HEK293T (cell line): ENCODE results near the gene PRDM12.
A peak's percentile ranks its signal among the peaks of the same experiment; 100 is the strongest.

ENCODE experiments used
- CTCF ChIA-PET: fragments of 350-600 bp; formaldehyde crosslinking; extraction: SDS; loops from one replicate; lab custom pipeline; 2021; ENCODE audit warnings: antibody characterized with exemption, inconsistent platforms; lab: Yijun Ruan, JAX
- POLR2A ChIA-PET: fragments of 350-600 bp; formaldehyde crosslinking; extraction: SDS; loops from one replicate; lab custom pipeline; 2020; ENCODE audit warnings: antibody characterized with exemption, inconsistent platforms; lab: Yijun Ruan, JAX
- DNase-seq: peaks from one replicate; pipeline ENCODE4 v3.0.0; 2012; ENCODE audit warnings: mixed read lengths; ENCODE audit errors: extremely low spot score
- ARNT ChIP-seq: fragments of 450-650 bp; IDR thresholded peaks from 2 replicates; pipeline ENCODE4 v1.6.1; 2017; ENCODE audit warnings: mild to moderate bottlenecking
- BHLHE40 ChIP-seq: fragments of 450-650 bp; IDR thresholded peaks from 2 replicates; pipeline ENCODE4 v1.6.1; 2016; ENCODE audit warnings: mild to moderate bottlenecking, moderate library complexity, borderline replicate concordance
- CTBP1 ChIP-seq: fragments of 450-650 bp; IDR thresholded peaks from 2 replicates; pipeline ENCODE4 v1.6.1; 2016; ENCODE audit warnings: borderline replicate concordance
- ELF4 ChIP-seq: fragments of 450-650 bp; IDR thresholded peaks from 2 replicates; pipeline ENCODE4 v1.6.1; 2017; ENCODE audit warnings: antibody characterized with exemption
- FOXA1 ChIP-seq: fragments of 450-650 bp; IDR thresholded peaks from 2 replicates; pipeline ENCODE4 v1.6.1; 2016; ENCODE audit warnings: mild to moderate bottlenecking
- FOXK2 ChIP-seq: fragments of 450-650 bp; IDR thresholded peaks from 2 replicates; pipeline ENCODE4 v1.6.1; 2016; ENCODE audit warnings: mild to moderate bottlenecking
- FOXM1 ChIP-seq: fragments of 450-650 bp; IDR thresholded peaks from 2 replicates; pipeline ENCODE4 v1.6.1; 2017; ENCODE audit warnings: mild to moderate bottlenecking, borderline replicate concordance
- HDGF ChIP-seq: fragments of 450-650 bp; IDR thresholded peaks from 2 replicates; pipeline ENCODE4 v1.6.1; 2017; ENCODE audit warnings: antibody characterized with exemption, borderline replicate concordance
- L3MBTL2 ChIP-seq: fragments of 450-650 bp; conservative IDR thresholded peaks from 2 replicates; pipeline ENCODE4 v1.6.1; 2016; ENCODE audit warnings: mild to moderate bottlenecking
- LEF1 ChIP-seq: fragments of 450-650 bp; IDR thresholded peaks from 2 replicates; pipeline ENCODE4 v1.6.1; 2017; ENCODE audit warnings: mild to moderate bottlenecking, borderline replicate concordance
- NFRKB ChIP-seq: fragments of 450-650 bp; IDR thresholded peaks from 2 replicates; pipeline ENCODE4 v1.6.1; 2016; ENCODE audit warnings: mild to moderate bottlenecking, moderate library complexity
- SP1 ChIP-seq: fragments of 450-650 bp; IDR thresholded peaks from 2 replicates; pipeline ENCODE4 v1.6.1; 2017
- SUZ12 ChIP-seq: fragments of 450-650 bp; IDR thresholded peaks from 2 replicates; pipeline ENCODE4 v1.6.1; 2016; ENCODE audit warnings: mild to moderate bottlenecking
- TARDBP ChIP-seq: fragments of 450-650 bp; IDR thresholded peaks from 2 replicates; pipeline ENCODE4 v1.6.1; 2016
- ZNF384 ChIP-seq: fragments of 450-650 bp; IDR thresholded peaks from 2 replicates; pipeline ENCODE4 v1.6.1; 2016
- TF ChIP-seq, protein P1 (sequence below): fragments of 450-650 bp; IDR thresholded peaks from 2 replicates; pipeline ENCODE4 v1.6.1; 2016

PRDM12 gene

DNA sequence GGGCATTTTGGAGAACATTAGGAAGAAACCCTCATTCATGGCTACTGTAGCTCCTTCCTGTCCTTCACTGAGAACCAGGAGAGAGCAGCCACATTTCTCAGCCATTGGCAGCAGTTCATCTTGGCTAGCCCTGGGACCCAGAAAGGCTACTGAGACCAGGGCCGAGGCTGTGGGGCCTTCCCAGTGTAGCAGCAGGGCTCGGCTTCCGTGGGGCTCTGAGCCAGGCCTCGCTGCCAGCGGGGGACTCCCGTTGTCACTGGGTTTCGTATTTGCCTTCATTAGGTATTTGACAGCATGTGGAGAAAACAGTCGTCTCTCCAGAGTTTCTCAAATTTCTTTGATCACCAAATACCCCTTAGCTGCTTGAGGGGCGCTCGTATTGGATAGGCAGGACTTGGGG lies 37.3 kb upstream of the PRDM12 start:
- POLR2A ChIA-PET: no interaction called here
- CTCF ChIA-PET: no interaction called here
- DNase-seq: no peak
- TF ChIP-seq BHLHE40 (no peak), ARNT (no peak), LEF1 (no peak), FOXK2 (no peak), FOXM1 (no peak), HDGF (no peak), TARDBP (no peak), NFRKB (no peak)

DNA sequence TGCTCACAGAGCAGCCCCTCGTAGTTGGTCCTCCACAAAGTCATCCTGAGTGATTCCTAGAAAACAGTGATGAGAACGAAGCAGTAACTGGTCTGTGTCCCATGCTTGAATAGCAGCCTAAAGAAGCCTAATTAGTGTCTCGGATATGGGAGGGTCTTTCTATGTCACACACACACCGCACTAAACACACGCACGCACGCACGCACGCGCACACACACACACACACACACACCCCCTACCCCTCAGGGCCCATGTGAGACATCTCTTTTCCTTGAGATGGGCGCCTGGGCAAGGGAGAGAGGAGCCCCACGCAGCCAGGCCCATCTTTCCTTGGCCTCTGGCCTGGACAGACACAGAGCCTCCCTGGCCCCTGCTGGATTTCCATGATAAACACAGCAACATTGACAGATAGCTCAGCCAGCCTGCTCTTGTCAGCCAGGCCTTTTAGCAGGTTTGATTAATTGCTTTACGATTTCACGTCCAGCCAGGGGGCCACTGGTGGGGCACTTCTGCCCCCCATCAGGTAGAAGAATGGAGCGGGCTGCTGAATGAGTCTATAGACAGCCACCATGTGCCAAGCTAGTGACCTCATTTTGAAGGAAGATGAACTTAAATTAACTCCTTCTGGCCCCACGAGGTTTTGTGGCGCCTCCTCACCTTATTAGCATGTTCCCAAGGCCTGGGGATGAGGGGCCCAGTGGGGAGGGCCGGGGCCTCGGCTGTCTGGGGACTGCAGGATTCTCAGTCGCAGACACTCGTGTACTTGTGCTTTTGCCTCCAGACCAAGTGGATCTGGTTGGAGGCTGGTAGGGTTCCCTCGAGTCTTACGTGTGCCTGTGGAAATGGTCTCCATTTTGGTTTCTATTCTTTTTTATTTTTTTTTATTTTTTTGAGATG lies 36.2 kb upstream of the PRDM12 start:
- TF ChIP-seq FOXA1: no peak
- TF ChIP-seq, protein P1, sequence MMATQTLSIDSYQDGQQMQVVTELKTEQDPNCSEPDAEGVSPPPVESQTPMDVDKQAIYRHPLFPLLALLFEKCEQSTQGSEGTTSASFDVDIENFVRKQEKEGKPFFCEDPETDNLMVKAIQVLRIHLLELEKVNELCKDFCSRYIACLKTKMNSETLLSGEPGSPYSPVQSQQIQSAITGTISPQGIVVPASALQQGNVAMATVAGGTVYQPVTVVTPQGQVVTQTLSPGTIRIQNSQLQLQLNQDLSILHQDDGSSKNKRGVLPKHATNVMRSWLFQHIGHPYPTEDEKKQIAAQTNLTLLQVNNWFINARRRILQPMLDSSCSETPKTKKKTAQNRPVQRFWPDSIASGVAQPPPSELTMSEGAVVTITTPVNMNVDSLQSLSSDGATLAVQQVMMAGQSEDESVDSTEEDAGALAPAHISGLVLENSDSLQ: peak; percentile 49
- ChIA-PET POLR2A (no interaction called here), CTCF (no interaction called here)
- no peak for DNase-seq

DNA sequence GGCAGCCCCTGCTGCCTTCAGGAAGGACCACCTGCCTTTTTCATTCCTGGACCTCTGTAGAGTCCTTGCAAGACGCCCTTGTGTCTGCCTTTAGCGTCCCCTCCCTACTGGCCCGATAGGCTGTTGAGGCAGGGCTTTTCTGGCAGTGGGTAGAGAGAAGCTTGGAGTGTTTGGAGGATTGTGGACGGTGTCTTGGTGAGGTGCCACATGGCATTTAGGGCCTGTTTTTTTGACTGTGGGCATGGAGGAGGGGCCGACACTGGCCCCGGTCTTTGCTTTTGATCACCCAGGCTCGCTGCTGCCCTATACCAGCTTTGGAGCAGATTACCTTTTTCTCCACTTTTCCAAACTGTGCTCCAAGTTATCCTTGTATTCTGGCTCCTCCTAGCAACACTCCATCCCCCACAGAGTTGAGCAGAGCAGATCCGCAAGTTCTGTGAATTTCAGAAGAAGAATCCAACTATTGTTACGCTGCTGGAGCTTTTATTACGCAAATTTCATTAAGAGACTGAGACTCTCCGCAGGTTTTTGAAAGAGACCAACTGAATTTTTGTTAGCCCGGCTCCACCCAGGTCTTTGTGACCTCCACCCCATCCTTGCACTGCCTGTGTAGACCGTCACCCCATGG lies 34.8 kb upstream of the PRDM12 start:
- ChIA-PET CTCF (no interaction called here), POLR2A (interaction anchor here (1.1 kb wide), 1 partner anchor 53 kb away, joined by 3 read pairs; no protein-coding TSS in a partner anchor)
- no peak for TF ChIP-seq HDGF
- TF ChIP-seq ZNF384: no peak
- TF ChIP-seq ELF4: no peak
- no peak for TF ChIP-seq SUZ12
- TF ChIP-seq, protein P1: no peak
- TF ChIP-seq BHLHE40: no peak
- no peak for TF ChIP-seq FOXK2
- TF ChIP-seq ARNT: no peak
- no peak for TF ChIP-seq CTBP1
- TF ChIP-seq SP1: no peak
- TF ChIP-seq FOXA1: no peak
- no peak for TF ChIP-seq L3MBTL2
- TF ChIP-seq LEF1: no peak
- TF ChIP-seq NFRKB: no peak
- no peak for DNase-seq

GRCh38 chr9:130630071-130630450 lies 34.3 kb upstream of the PRDM12 start:
- no peak for DNase-seq
- ChIA-PET CTCF (no interaction called here), POLR2A (interaction anchor here (1.1 kb wide), 1 partner anchor 52 kb away, joined by 3 read pairs; no protein-coding TSS in a partner anchor)
- no peak for TF ChIP-seq SP1
- TF ChIP-seq HDGF: no peak
- TF ChIP-seq SUZ12: no peak
- TF ChIP-seq, protein P1: no peak
- TF ChIP-seq NFRKB: no peak
- no peak for TF ChIP-seq FOXM1
- TF ChIP-seq CTBP1: no peak
- TF ChIP-seq FOXK2: no peak

- ChIA-PET CTCF (interaction anchor here (0.6 kb wide), 1 partner anchor 181 kb away, joined by 4 read pairs; no protein-coding TSS in a partner anchor), POLR2A (no interaction called here)
- no peak for DNase-seq
- TF ChIP-seq ELF4 (no peak), FOXK2 (no peak), SP1 (no peak), CTBP1 (no peak), FOXM1 (no peak), NFRKB (no peak), FOXA1 (no peak), HDGF (no peak)
Measured at GRCh38 chr9:130630506-130631330, 33.7 kb upstream of the PRDM12 start.
